ENCODE data around the gene VPS37B.

Gene VPS37B

GRCh38 chr12:122873540-122873939, 22.4 kb downstream of the VPS37B start:
- no peaks in the 10 kb centered on the region for H3K27me3 ChIP-seq (ENCODE audit: low read length)
- H2AFZ ChIP-seq (ENCODE audit: low read depth, low read length, severe bottlenecking), result no peak overlapping the region
- H4K20me1 ChIP-seq (ENCODE audit: low read depth, low read length), result no peaks in the 10 kb centered on the region
- H3K27ac ChIP-seq (ENCODE audit: low read depth, low read length), result no peak overlapping the region
- H3K36me3 ChIP-seq (ENCODE audit: low read length), result no peaks in the 10 kb centered on the region
- TF ChIP-seq EZH2phosphoT487 (conservative IDR thresholded peaks at IDR 0.05; ENCODE audit: low read length) (no peak), CTCF (IDR thresholded peaks at IDR 0.05; ENCODE audit: insufficient read depth, low read length, poor library complexity, severe bottlenecking) (no peak)
- H3K9ac ChIP-seq (ENCODE audit: low read length), result no peak overlapping the region
- no peaks in the 10 kb centered on the region for H3K9me2 ChIP-seq (replicated peaks; ENCODE audit: insufficient read depth, low read length)
- no peaks in the 10 kb centered on the region for H3K79me2 ChIP-seq (ENCODE audit: insufficient read depth, low read length)
- no peaks in the 10 kb centered on the region for H3K9me3 ChIP-seq (ENCODE audit: insufficient read depth, low read length)
- no peaks in the 10 kb centered on the region for H3F3A ChIP-seq (ENCODE audit: insufficient read depth)
- H3K4me3 ChIP-seq (ENCODE audit: insufficient read depth, low read length, poor library complexity, severe bottlenecking), result no peak overlapping the region
- H3K4me2 ChIP-seq (ENCODE audit: low read depth, low read length, poor library complexity, severe bottlenecking), result no peak overlapping the region

- H3K9me2 ChIP-seq (replicated peaks; ENCODE audit: insufficient read depth, low read length), result no peaks in the 10 kb centered on the region
These were observed 23.0 kb downstream of the VPS37B start for GRCh38 chr12:122872815-122873361.

GRCh38 chr12:122871851-122872780, 23.8 kb downstream of the VPS37B start:
- Histone ChIP-seq H3K4me2 (ENCODE audit: low read depth, low read length, poor library complexity, severe bottlenecking) (peak overlapping the region; percentile 36), H3K4me3 (ENCODE audit: insufficient read depth, low read length, poor library complexity, severe bottlenecking) (no peak overlapping the region)

More at GRCh38 chr12:122872815-122873361, 23.0 kb downstream of the VPS37B start:
- H4K20me1 ChIP-seq (ENCODE audit: low read depth, low read length), result no peaks in the 10 kb centered on the region
- TF ChIP-seq EZH2phosphoT487 (conservative IDR thresholded peaks at IDR 0.05; ENCODE audit: low read length) (no peak), CTCF (IDR thresholded peaks at IDR 0.05; ENCODE audit: insufficient read depth, low read length, poor library complexity, severe bottlenecking) (no peak)
- no peak overlapping the region for H3K4me3 ChIP-seq (ENCODE audit: insufficient read depth, low read length, poor library complexity, severe bottlenecking)
- no peak overlapping the region for H3K9ac ChIP-seq (ENCODE audit: low read length)
- H3K36me3 ChIP-seq (ENCODE audit: low read length), result no peaks in the 10 kb centered on the region
- no peaks in the 10 kb centered on the region for H3K9me3 ChIP-seq (ENCODE audit: insufficient read depth, low read length)
- H3K27ac ChIP-seq (ENCODE audit: low read depth, low read length), result no peak overlapping the region
- H3K4me2 ChIP-seq (ENCODE audit: low read depth, low read length, poor library complexity, severe bottlenecking), result no peak overlapping the region
- no peaks in the 10 kb centered on the region for H3F3A ChIP-seq (ENCODE audit: insufficient read depth)
- no peak overlapping the region for H2AFZ ChIP-seq (ENCODE audit: low read depth, low read length, severe bottlenecking)
- no peaks in the 10 kb centered on the region for H3K27me3 ChIP-seq (ENCODE audit: low read length)
- H3K79me2 ChIP-seq (ENCODE audit: insufficient read depth, low read length), result no peaks in the 10 kb centered on the region

More at GRCh38 chr12:122871851-122872780, 23.8 kb downstream of the VPS37B start:
- Histone ChIP-seq H2AFZ (ENCODE audit: low read depth, low read length, severe bottlenecking) (no peak overlapping the region), H3K36me3 (ENCODE audit: low read length) (no peaks in the 10 kb centered on the region), H3F3A (ENCODE audit: insufficient read depth) (no peaks in the 10 kb centered on the region), H3K9ac (ENCODE audit: low read length) (no peak overlapping the region; the same call in 1 of the 2 replicates), H3K79me2 (ENCODE audit: insufficient read depth, low read length) (no peaks in the 10 kb centered on the region), H3K27me3 (ENCODE audit: low read length) (no peaks in the 10 kb centered on the region), H3K9me2 (replicated peaks; ENCODE audit: insufficient read depth, low read length) (no peaks in the 10 kb centered on the region), H3K27ac (ENCODE audit: low read depth, low read length) (no peak overlapping the region), H3K9me3 (ENCODE audit: insufficient read depth, low read length) (no peaks in the 10 kb centered on the region), H4K20me1 (ENCODE audit: low read depth, low read length) (no peaks in the 10 kb centered on the region)
- TF ChIP-seq EZH2phosphoT487 (conservative IDR thresholded peaks at IDR 0.05; ENCODE audit: low read length) (no peak), CTCF (IDR thresholded peaks at IDR 0.05; ENCODE audit: insufficient read depth, low read length, poor library complexity, severe bottlenecking) (no peak)
